ENCODE results near the gene AHCTF1. TPM values are rescaled to one million over a fixed set of nuclear protein-coding genes. Genes with fewer than 3 reads are reported as not detected.
"Not testable (repeated sequence)": the region's sequence is repeated elsewhere in the genome, so short reads cannot be mapped to it uniquely, and the experiment has no call there.

AHCTF1 gene
- total RNA-seq, 1 donor: 32.6 TPM

- peaks cover 11% of the 10 kb centered on the region for H3K4me1 ChIP-seq (ENCODE audit: insufficient read depth, low read length)
- H3K4me2 ChIP-seq (ENCODE audit: insufficient read depth, low read length): no peak overlapping the region
- DNase-seq (ENCODE audit: insufficient read length, low spot score, missing footprints): no peak
- no peaks in the 10 kb centered on the region for H3K9me3 ChIP-seq (ENCODE audit: low read depth, low read length)
- H4K20me1 ChIP-seq (ENCODE audit: insufficient read depth, low read length): peaks cover 4% of the 10 kb centered on the region
- no peak overlapping the region for H3K27ac ChIP-seq (ENCODE audit: low read depth, low read length)
- no peak for TF ChIP-seq CTCF (IDR thresholded peaks at IDR 0.05; ENCODE audit: extremely low read depth, low read depth, low read length)
- H3K4me3 ChIP-seq (ENCODE audit: insufficient read depth, low read length): no peak overlapping the region
- H3K79me2 ChIP-seq (ENCODE audit: insufficient read depth, low read length): peaks cover 16% of the 10 kb centered on the region
- H3K36me3 ChIP-seq (ENCODE audit: insufficient read depth, low read length): peaks cover 23% of the 10 kb centered on the region
- no peak overlapping the region for H2AFZ ChIP-seq (ENCODE audit: low read length)
- no peaks in the 10 kb centered on the region for H3K27me3 ChIP-seq (ENCODE audit: insufficient read depth, low read length)
Observed at GRCh38 chr1:246878551-246878950, 53.2 kb downstream of the AHCTF1 start.

- Histone ChIP-seq H4K20me1 (ENCODE audit: insufficient read depth, low read length) (peaks cover 4% of the 10 kb centered on the region), H2AFZ (ENCODE audit: low read length) (no peak overlapping the region), H3K27me3 (ENCODE audit: insufficient read depth, low read length) (no peaks in the 10 kb centered on the region), H3K4me1 (ENCODE audit: insufficient read depth, low read length) (peaks cover 11% of the 10 kb centered on the region), H3K9me3 (ENCODE audit: low read depth, low read length) (no peaks in the 10 kb centered on the region), H3K4me3 (ENCODE audit: insufficient read depth, low read length) (no peak overlapping the region), H3K36me3 (ENCODE audit: insufficient read depth, low read length) (peaks cover 33% of the 10 kb centered on the region), H3K27ac (ENCODE audit: low read depth, low read length) (no peak overlapping the region), H3K79me2 (ENCODE audit: insufficient read depth, low read length) (peaks cover 36% of the 10 kb centered on the region), H3K4me2 (ENCODE audit: insufficient read depth, low read length) (no peak overlapping the region)
- DNase-seq (ENCODE audit: insufficient read length, low spot score, missing footprints): no peak
- no peak for TF ChIP-seq CTCF (IDR thresholded peaks at IDR 0.05; ENCODE audit: extremely low read depth, low read depth, low read length)
Observed at GRCh38 chr1:246876431-246876830, 55.3 kb downstream of the AHCTF1 start.

- no peak for TF ChIP-seq CTCF (IDR thresholded peaks at IDR 0.05; ENCODE audit: extremely low read depth, low read depth, low read length)
- no peak for DNase-seq (ENCODE audit: insufficient read length, low spot score, missing footprints)
- peaks cover 41% of the 10 kb centered on the region for H3K79me2 ChIP-seq (ENCODE audit: insufficient read depth, low read length)
- no peaks in the 10 kb centered on the region for H3K9me3 ChIP-seq (ENCODE audit: low read depth, low read length)
- H3K4me2 ChIP-seq (ENCODE audit: insufficient read depth, low read length): peak overlapping the region; percentile 55
- no peak overlapping the region for H3K4me3 ChIP-seq (ENCODE audit: insufficient read depth, low read length)
- peaks cover 11% of the 10 kb centered on the region for H3K4me1 ChIP-seq (ENCODE audit: insufficient read depth, low read length)
- no peaks in the 10 kb centered on the region for H3K27me3 ChIP-seq (ENCODE audit: insufficient read depth, low read length)
- peaks cover 4% of the 10 kb centered on the region for H4K20me1 ChIP-seq (ENCODE audit: insufficient read depth, low read length)
- H3K36me3 ChIP-seq (ENCODE audit: insufficient read depth, low read length): peaks cover 42% of the 10 kb centered on the region
- peak overlapping the region; percentile 68 for H3K27ac ChIP-seq (ENCODE audit: low read depth, low read length)
- H2AFZ ChIP-seq (ENCODE audit: low read length): no peak overlapping the region
Observed at GRCh38 chr1:246875041-246876026, 56.4 kb downstream of the AHCTF1 start.

GRCh38 chr1:246865921-246866320 is 65.8 kb downstream of the AHCTF1 start:
- no peak for TF ChIP-seq CTCF (IDR thresholded peaks at IDR 0.05; ENCODE audit: extremely low read depth, low read depth, low read length)
- Histone ChIP-seq H3K9me3 (ENCODE audit: low read depth, low read length) (no peaks in the 10 kb centered on the region), H3K79me2 (ENCODE audit: insufficient read depth, low read length) (peaks cover 16% of the 10 kb centered on the region), H3K27ac (ENCODE audit: low read depth, low read length) (no peak overlapping the region), H3K4me3 (ENCODE audit: insufficient read depth, low read length) (no peak overlapping the region), H2AFZ (ENCODE audit: low read length) (no peak overlapping the region), H4K20me1 (ENCODE audit: insufficient read depth, low read length) (no peaks in the 10 kb centered on the region), H3K4me2 (ENCODE audit: insufficient read depth, low read length) (no peak overlapping the region), H3K36me3 (ENCODE audit: insufficient read depth, low read length) (peaks cover 40% of the 10 kb centered on the region), H3K4me1 (ENCODE audit: insufficient read depth, low read length) (no peaks in the 10 kb centered on the region), H3K27me3 (ENCODE audit: insufficient read depth, low read length) (no peaks in the 10 kb centered on the region)
- no peak for DNase-seq (ENCODE audit: insufficient read length, low spot score, missing footprints)

- not testable (repeated sequence) for H3K27ac ChIP-seq (ENCODE audit: low read depth, low read length); DNase-seq (ENCODE audit: insufficient read length, low spot score, missing footprints); H3K4me1 ChIP-seq (ENCODE audit: insufficient read depth, low read length); H3K4me3 ChIP-seq (ENCODE audit: insufficient read depth, low read length); H3K27me3 ChIP-seq (ENCODE audit: insufficient read depth, low read length); H2AFZ ChIP-seq (ENCODE audit: low read length); H3K9me3 ChIP-seq (ENCODE audit: low read depth, low read length); H4K20me1 ChIP-seq (ENCODE audit: insufficient read depth, low read length); H3K79me2 ChIP-seq (ENCODE audit: insufficient read depth, low read length); H3K4me2 ChIP-seq (ENCODE audit: insufficient read depth, low read length)
- peaks cover 47% of the 10 kb centered on the region for H3K36me3 ChIP-seq (ENCODE audit: insufficient read depth, low read length)
Observed at GRCh38 chr1:246863791-246864190, 68.0 kb downstream of the AHCTF1 start.

Data from osteoblast (primary cell).